Ammon's horn (tissue), 1 donor: ENCODE measurements around the gene CDK6.

Source experiments
- DNase-seq: peaks from one replicate; pipeline ENCODE4 v3.0.0-alpha.2; 2016; ENCODE audit warnings: low spot score

CDK6 gene

DNA sequence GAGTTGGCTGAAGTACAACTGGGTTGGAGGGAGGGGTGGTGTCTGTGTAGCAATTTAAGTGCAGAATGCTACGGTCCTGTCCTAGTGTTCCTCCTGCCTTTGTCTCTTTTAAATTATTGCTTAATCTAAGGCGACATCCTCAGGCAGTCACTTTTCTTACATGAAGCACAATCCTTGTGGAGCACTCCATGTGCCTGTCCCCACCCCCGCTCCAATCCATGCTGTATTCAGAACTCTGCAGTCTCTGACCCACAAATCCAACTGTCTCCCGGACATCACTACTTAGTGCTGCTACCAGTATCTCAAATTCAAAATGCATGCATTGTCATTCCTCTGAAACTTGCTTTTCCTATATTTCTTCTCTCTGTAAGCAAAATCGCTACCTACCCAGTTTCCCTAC is 154.7 kb downstream of the CDK6 start:
- DNase-seq: no peak

DNA sequence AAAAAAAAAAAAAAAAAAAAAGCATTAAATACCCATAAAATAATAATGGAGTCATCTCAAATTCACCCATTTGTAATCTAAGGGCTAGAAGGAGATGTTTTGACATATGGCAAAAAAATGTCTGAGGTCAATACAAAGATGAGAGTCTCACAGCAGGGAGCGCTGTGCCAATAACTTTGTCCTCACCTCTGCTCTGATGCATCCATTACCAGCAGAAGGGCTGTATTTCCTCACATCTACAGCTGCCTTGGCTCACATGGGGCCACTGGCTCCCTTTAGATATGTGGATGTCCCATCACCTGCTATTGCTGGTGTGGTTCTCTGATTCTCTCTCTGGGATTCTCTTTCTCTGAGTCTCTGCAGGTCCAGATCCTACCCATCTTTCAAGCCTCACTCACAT is 155.9 kb downstream of the CDK6 start:
- no peak for DNase-seq

GRCh38 chr7:92678291-92678920 is 158.0 kb downstream of the CDK6 start:
- DNase-seq: no peak

DNA sequence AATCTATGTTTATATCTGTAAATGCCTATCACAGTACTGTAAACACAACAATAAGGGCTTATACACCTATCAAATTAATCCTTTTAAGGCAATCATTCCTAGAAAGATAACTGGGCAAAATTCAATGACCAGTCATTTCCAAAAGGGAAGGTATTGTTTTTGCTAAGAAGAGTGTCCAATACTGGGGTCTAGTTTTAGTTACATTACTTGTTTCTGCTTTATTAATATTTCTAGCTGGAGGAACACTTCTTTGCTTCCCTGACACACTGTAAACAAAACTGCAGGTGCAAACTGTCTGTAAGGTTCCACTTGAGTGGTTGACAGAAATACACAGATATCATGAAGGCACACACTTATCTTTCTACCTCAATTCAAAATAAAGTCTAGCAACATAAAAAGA is 162.0 kb downstream of the CDK6 start:
- no peak for DNase-seq

DNA sequence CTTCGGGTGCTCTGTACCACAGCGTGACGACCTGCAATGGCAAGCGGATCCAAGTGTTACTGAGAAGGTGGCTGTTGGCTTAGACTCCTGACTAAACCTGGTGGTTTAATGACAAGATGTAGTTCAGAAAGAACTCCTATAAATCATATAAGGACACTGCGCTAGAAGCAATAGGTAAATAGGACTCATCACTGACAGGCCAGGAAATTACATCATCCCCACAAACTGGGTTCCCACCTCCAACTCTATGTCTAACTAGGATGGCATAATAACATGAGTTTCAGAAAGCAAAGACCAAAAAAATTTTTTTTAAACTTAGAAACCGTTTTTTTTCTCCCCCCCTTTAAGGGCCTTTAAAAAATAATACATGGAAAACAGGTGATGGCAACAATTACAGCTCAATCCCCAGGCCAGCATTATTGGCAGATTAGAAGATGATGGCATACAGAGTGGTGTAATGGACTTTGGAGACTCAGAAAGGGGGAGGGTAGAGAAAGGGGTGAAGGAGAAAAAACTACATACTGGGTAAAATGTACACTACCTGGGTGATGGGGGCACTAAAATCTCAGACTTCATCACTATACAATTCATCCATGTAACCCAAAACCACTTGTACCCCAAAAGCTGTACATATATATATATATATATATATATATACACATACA is 164.7 kb downstream of the CDK6 start:
- DNase-seq: no peak

DNA sequence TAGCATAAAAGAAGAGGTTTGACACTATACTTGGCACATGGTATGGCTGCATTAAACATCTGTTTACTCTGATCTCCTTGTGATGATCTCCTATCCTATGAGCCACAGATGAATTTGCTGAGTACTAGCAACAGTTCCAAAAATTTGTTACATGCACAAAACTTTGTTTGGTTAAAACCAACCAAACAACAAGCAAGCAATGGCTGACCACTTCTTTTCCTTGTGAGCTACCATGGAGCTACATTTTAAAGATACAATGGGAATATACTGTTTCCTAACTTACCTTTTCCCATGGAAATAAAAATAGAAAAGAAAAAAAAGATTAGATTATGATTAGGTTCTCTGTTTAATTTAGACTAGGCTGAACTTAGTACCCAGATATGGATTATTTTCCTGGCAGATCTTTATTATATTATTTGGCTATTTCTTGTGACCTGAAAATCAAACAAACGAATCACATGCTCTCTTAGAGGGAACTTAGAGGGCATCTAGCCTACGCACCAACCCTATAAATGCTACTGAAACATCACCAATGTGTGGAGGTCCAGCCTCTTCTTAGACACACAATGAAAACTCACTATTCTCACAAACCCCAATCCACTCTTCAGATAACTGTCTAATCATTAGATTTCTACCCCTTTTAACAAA is 166.0 kb downstream of the CDK6 start:
- no peak for DNase-seq

DNA sequence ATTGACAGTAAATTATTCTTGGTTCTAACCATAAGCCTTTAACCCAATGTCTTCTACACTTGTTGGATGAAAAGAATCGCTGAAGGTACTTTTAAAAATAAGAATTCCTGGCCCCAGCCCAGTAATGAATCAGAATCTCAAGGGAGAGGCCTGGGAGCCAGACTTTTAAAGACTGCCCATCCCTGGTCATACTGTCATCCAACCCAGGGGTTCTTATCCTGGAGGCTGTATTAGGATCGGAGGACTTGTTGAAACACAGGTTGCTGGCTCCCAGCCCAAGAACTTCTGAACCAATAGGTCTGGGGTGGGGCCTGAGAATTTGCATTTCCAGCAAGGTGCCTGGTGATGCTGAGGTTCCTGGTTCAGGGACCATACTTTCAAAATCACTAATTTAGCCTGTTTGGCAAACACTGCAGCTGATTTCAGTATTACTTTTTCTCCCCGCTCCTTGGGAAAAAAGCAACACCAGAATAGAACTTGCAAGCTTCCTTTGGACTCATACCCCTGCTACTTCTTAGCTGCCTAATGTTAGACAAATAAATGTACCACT is 166.7 kb downstream of the CDK6 start:
- no peak for DNase-seq

- no peak for DNase-seq
These were observed 167.8 kb downstream of the CDK6 start for GRCh38 chr7:92668564-92668963.

GRCh38 chr7:92667816-92668535 is 168.4 kb downstream of the CDK6 start:
- no peak for DNase-seq

- no peak for DNase-seq
These were observed 170.4 kb downstream of the CDK6 start for GRCh38 chr7:92665926-92666325.

DNA sequence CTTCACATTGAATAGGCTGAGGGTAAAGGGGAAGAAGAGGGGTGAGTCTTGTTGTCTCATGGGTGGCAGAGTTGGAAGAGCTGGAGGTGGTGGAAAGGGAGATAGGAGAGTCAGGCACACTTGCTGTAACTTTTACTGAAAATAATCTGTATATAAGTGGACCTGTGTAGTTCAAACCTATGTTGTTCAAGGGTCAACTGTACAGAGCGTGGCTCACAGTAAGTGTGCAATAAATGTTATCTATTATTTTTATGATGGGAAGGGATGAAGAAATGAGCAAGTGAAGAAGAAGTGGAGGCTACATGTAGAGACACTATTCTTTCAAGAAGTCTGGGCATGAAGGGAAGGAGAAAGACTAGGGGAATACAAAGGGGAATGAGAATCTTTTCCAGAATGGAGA is 174.7 kb downstream of the CDK6 start:
- no peak for DNase-seq

DNA sequence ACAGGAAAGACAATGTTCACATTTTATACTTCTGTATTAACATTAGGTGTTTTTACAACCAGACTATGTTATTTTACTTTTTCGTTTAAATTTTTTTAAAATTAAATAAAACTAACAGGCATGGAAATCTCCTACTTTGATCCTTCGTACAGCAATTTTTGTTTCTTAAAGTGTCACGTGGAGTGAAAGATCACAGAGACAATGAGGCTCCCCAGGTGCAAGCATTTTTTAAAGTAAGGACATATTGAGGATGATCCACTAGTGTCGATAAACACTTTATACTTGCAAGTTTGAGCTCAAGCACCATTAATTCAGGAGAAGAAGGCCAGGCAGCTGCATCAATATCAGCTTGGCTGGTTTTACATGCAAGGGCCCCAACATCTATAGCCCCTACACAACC is 177.7 kb downstream of the CDK6 start:
- no peak for DNase-seq

DNA sequence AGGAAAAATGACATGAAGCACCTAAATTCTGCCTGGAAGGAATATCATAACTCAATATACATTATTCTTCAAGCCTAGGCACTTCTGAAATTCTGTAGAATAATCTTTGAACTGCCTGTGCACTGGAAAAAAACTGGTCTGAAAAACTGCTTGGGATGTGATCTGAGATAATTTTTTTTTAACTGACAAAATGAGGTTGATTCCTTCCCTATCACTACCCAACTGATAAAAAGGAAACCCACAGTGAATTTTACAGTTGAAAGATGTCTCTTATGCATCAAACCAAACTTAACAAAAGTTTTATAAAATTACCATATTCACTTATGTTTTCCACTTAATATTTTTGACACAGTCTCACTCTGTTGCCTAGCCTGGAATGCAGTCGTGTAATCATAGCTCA is 179.0 kb downstream of the CDK6 start:
- no peak for DNase-seq

DNA sequence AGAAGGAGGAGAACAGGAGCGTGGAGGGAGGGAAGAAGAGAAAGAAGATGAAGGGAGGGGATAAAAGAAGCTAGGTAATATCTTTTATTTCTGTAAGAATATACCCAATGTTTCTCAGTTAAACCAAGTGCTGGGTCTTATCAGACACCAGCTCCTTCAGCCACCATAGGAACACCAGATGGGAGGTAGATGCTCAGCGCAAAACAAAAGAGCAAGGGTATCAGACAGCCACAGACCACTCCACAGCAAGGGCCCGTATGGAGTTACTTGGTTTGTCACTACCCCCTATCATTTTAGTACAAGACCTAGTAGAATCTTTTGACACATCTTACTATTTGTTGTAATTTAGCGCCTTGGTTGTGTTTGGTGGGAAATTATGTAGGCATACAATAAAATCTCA is 180.3 kb downstream of the CDK6 start:
- no peak for DNase-seq

- DNase-seq: no peak
These were observed 181.0 kb downstream of the CDK6 start for GRCh38 chr7:92655346-92655884.

GRCh38 chr7:92653136-92653535 is 183.2 kb downstream of the CDK6 start:
- DNase-seq: no peak

GRCh38 chr7:92652536-92652935 is 183.8 kb downstream of the CDK6 start:
- no peak for DNase-seq

- DNase-seq: no peak
These were observed 186.0 kb downstream of the CDK6 start for GRCh38 chr7:92650391-92650790.

DNA sequence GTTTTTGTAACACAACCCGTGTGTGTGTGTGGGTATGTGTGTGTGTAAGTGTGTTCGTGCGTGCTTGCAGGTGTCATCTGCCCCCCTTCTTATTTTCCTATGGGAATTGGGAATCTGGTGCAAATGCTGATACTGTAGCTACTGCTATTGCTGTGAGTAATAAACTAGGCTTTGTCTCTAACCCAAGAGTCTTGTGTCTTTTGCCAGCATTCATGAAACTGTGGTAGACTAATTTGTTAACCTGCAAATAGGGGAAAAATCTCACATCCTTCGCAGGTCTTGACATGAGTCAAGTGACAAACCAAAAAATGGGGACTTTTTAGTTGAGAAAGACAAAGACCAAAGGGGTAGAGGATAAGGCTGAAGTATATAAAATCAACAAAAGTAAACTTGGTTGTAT is 188.3 kb downstream of the CDK6 start:
- no peak for DNase-seq

DNA sequence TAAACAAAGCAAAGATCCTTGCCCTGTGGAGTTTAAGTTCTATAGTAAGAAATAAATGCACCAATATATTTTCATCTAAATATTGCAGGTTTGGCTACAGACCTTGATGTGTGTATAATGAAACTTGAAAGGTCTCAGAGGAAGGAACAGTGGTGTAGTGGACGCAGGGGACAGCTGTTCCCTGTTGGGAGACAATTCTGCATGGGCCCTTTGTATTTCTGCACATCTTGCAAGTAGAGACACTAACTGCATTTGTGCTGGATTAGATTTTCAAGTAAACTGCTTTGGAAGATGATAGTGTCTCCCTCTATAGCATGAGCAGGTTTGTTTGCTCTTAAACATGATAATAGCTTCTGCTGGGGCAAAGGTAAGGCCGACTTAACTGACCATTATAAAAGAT is 188.7 kb downstream of the CDK6 start:
- peak; percentile 57 for DNase-seq

DNA sequence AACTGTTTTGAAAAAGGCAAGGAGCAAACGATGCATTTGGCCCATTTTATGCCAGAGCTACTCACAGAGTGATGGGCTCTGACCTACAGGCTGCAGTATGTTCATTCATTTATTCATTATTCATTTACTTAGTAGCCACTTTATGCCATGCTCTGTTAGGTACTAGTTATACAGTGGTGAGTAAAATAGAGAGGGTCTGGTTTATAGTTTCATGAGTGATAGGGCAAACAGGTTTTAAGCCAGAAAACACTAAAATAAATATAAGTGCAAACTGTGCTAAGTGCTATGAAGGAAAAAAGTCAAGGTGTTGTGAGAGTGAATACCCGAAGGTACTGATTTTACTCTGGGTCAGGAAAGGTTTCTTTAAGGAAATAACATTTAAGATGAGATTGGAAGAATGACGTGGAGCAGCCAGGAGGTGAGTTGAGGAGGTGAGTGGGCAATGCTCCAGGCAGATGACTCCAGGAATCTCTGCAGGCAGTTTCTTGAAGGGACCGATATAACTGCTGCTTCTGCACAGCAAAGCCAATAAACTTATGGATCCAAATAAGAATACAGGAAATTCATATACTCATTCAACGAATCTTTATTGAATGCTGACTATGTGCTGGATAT is 189.3 kb downstream of the CDK6 start:
- no peak for DNase-seq
